ENCODE data around the gene SYNDIG1.

SYNDIG1 gene

DNA sequence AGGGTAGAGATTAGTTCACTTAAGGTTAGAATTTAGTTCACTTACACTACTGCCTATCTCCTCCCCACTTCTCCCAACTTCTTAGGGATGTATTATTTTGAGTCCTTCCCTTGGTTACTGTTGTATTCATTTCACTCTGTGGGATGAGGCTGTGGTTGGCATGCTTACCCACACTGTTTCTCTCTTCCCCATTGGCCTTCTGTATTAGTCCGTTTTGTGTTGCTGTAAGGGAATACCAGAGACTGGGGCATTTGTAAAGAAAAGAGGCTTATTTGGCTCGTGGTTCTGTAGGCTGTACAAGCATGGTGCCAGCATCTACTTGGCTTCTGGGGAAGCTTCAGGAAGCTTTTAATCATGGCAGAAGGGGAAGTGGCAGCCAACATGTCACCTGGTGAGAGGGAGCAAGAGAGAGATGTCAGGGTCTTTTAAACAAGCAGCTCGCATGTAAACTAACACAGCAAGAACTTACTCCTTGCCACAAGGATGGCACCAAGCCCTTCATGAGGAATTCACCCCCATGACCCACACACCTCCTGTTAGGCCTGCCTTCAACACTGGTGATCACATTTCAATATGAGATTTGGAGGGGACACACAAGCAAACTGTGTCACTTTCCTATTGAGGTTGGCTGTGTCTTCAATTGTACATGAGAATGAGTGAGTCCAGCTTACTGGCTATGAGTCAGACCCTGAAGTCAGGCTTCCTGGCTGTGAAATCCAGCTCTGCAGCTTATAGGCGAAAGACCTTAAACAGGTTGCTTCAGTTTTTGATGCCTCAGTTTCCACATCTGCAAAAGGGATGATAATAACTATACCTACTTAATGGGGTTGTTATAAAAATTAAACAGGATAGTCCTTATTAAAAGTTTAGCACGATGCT is 53.3 kb downstream of the SYNDIG1 start:
- no peak for DNase-seq (ENCODE audit: low read depth in 2 of 2)

DNA sequence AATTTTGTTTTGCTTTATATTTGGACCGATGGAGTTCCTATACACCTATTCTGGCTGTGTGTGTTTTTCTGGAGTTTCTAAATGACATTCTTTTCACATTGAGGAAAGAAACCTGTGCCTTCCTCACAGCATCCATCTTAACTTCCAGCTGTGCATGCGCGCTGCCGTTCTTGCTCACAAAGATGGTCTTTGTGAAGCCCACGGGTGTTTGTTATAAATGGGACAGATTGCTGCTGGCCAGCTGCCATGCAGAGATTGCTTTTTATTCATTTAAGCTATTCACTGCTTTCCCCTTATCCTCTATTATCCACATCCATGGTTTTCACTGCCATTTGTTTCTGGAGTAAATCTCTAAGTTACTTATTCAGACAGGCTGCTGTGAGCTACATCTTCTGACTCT is 54.2 kb downstream of the SYNDIG1 start:
- no peak for DNase-seq (ENCODE audit: low read depth in 2 of 2)

DNA sequence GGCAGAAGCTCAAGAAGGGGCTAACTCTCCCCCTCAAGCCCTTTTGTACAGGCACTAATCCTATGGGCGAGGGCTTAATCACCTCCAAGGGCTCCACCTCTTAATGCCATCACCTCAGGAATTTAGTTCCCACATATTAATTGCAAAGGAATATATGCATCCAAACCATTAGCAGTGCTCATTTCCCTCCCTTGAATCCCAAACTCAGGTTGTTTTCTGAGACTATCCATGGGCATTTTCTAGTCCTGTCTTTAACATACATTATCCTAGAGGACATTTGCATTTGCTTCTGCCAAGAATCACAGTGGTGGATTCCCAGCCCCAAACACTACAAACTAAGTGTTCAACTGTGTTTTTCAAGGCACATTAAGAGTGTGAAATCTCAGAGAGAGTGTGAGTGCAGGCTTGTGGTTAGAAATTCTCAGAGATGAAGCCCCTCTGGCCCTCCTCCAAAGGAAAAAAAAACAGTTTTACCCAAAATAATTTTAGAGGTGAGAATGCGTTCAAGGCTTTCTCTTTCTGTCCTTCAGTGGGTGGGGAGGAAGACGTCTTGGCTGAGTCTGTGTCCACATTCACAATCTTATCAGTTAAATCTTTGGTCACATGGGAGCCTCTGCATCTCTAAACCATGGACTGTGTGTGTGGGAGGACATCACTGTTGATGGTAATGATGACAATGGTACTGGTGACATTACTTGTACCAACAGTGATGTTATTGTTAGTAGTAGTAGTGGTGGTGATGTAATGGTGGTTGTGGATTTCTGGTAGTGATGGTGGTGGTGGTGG is 59.3 kb downstream of the SYNDIG1 start:
- no peak for DNase-seq (ENCODE audit: low read depth in 2 of 2)

DNA sequence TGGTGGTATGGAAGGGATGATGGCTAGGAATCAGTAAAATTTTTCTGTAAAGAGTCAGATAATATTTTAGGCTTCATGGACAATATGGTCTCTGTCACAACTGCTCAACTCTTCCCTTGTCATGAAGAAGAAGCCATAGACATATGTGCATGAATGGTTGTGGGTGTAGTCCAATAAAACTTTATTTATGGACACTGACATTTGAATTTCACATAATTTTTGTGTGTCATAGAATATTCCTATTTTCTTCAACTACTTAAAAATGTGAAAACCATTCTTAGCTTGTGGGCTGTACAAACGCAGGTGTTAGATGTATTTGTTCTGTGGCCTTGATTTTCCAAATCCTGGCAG is 59.9 kb downstream of the SYNDIG1 start:
- no peak for DNase-seq (ENCODE audit: low read depth in 2 of 2)

DNA sequence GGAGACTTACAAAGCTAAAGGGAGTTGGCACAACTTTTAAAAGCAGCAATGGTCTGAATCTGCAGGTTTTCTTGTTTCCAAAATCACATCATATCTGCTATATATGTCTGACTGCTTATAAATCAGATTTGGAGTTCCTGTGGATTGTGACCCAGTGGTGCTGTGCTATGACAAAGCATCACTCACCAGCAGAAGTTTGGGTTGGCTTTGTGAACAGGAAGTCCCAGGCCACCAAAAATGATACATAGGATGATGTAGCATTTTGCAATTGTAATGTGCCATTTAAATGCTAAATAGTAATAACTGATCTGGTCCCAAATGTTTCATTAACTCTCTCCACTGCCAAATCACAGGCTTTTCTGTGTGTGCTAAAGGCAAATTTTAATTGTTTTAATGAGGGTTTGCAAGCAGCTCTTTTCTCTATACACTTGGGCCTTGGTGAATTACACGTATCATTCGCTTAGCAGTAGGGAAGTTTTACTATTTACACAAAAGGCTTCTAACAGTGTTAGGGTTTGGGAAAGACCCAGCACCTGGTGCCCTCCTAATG is 60.8 kb downstream of the SYNDIG1 start:
- DNase-seq (ENCODE audit: low read depth in 2 of 2), result no peak

GRCh38 chr20:24531202-24531601 is 61.8 kb downstream of the SYNDIG1 start:
- no peak for DNase-seq (ENCODE audit: low read depth in 2 of 2)

GRCh38 chr20:24531631-24532419 is 62.4 kb downstream of the SYNDIG1 start:
- DNase-seq (ENCODE audit: low read depth in 2 of 2), result no peak

DNA sequence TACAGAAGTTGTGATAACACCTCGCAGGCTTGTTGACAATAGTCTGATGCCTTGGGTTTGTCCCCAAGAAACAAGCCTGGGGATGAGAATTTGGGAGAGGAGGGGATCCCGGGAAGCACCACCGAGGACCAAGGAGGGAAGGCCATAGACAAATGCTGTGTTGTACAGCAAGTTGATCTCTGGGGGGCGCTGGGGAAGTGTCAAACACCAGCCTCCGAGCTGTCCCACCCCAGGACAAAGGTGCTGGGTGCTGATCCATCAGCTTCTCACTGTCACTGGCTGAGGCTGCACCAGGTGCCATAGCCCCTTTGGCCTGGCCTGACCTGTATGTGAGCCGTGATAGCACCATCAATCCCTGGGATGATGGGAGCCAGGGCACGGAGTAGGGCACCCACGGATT is 64.0 kb downstream of the SYNDIG1 start:
- DNase-seq (ENCODE audit: low read depth in 2 of 2), result no peak

- no peak for DNase-seq (ENCODE audit: low read depth in 2 of 2)
These were observed 64.9 kb downstream of the SYNDIG1 start for GRCh38 chr20:24534282-24534681.

DNA sequence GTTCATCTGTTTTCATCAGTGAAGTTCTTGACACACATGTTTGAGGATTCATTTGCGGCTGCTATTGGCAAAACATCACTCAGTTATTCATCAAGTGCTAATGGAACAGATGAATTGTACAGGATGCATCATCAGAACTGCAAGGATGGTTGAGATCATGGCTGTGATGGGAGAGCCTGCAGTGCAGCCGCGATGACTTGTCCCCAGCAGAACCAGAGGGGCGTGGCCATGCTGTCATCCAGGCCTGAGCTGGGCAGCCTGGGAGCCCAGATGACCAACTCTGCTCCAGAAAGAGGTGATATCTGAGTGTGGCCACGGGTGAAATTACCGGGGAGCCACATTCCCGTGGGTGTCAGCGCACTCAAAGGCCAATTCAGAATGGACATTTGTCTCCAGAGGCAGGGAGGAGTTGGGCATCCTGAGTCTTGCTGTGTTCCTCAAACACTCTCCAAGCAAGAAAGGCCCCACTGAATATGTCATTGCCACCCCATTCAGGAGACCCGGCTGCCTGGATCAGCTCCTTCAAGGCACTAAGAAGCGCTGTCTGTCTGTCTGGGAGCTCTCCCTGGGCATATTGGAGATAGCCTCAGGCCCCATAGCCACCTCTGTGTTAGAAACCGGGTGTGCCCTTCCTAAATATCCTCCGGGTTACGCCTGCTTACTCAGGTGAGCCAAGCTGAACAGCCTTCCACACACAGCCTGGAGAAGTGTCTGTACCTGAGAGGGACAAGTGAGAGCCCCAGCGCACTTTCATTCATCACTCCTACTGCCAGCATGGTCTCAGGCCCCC is 66.7 kb downstream of the SYNDIG1 start:
- DNase-seq (ENCODE audit: low read depth in 2 of 2), result no peak

- DNase-seq (ENCODE audit: low read depth in 2 of 2), result no peak
These were observed 67.8 kb downstream of the SYNDIG1 start for GRCh38 chr20:24537210-24537609.

GRCh38 chr20:24542721-24543120 is 73.3 kb downstream of the SYNDIG1 start:
- no peak for DNase-seq (ENCODE audit: low read depth in 2 of 2)

DNA sequence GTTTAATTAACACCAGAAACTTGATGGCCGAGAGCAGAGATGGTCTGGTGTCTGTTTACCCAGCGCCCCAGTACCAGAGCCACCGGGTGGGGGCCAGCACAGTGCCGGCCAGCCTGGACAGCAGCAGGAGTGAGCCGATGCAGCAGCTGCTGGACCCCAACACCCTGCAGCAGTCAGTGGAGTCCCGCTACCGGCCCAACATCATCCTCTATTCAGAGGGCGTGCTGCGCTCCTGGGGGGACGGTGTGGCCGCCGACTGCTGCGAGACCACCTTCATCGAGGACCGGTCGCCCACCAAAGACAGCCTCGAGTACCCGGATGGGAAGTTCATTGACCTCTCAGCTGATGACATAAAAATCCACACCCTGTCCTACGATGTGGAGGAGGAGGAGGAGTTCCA is 73.7 kb downstream of the SYNDIG1 start:
- no peak for DNase-seq (ENCODE audit: low read depth in 2 of 2)

- DNase-seq (ENCODE audit: low read depth in 2 of 2), result no peak
These were observed 74.3 kb downstream of the SYNDIG1 start for GRCh38 chr20:24543741-24544140.

- DNase-seq (ENCODE audit: low read depth in 2 of 2), result no peak
These were observed 74.9 kb downstream of the SYNDIG1 start for GRCh38 chr20:24544371-24544770.

GRCh38 chr20:24545168-24545567 is 75.7 kb downstream of the SYNDIG1 start:
- no peak for DNase-seq (ENCODE audit: low read depth in 2 of 2)

GRCh38 chr20:24546232-24546892 is 76.9 kb downstream of the SYNDIG1 start:
- no peak for DNase-seq (ENCODE audit: low read depth in 2 of 2)

DNA sequence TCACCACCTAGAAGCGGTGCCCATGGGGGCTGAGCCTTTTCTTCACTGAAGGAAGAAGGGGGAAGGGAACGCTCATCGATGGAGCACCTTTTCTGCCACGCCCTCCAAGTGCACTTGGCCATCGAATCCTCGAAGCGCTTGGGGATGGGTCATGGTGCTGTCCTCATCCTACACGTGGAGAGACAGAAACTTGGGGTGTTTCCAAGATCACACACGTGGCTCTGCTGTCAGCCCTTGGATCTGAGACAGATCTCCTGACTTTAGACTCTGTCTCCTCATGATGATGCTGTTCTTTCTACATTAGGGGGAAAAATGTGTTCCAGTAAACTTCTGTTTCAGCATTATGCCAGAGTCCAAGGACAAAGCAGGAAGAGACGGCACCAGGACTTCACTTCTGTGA is 78.5 kb downstream of the SYNDIG1 start:
- no peak for DNase-seq (ENCODE audit: low read depth in 2 of 2)

- DNase-seq (ENCODE audit: low read depth in 2 of 2), result no peak
These were observed 89.8 kb downstream of the SYNDIG1 start for GRCh38 chr20:24559114-24559732.

Measured in stimulated activated CD4-positive, alpha-beta T cell treated with anti-CD3 and anti-CD28 coated beads, Interleukin-12 subunit alpha, Interleukin-12 subunit beta, amount 100 ng/mL, for 24 hours (primary cell).